SK-N-MC (cell line): ENCODE measurements around the gene OR7C1.

Experiments
- DNase-seq: peaks from one replicate; pipeline ENCODE4 v3.0.0-alpha.2; 2011; ENCODE audit warnings: low read depth, low spot score
- H3K27ac ChIP-seq: fragments of 200-600 bp; sonication (generic); 2 replicates; pipeline ENCODE4 v1.5.1; 2016; ENCODE audit warnings: mixed run types
- H3K36me3 ChIP-seq: fragments of 200-600 bp; sonication (generic); 2 replicates; pipeline ENCODE4 v1.6.1; 2017; ENCODE audit warnings: antibody characterized with exemption, low read length, mixed read lengths; ENCODE audit not compliant: insufficient read depth
- H3K4me3 ChIP-seq: fragments of 200-600 bp; sonication (generic); 2 replicates; pipeline ENCODE4 v1.5.1; 2016
- H3K9ac ChIP-seq: fragments of 200-600 bp; sonication (generic); 2 replicates; pipeline ENCODE4 v1.8.0; 2017; ENCODE audit warnings: mixed run types, mixed read lengths; ENCODE audit not compliant: insufficient read length
- H3K9me3 ChIP-seq: fragments of 200-600 bp; sonication (generic); 2 replicates; pipeline ENCODE4 v1.6.1; 2017; ENCODE audit warnings: low read depth, mild to moderate bottlenecking, antibody characterized with exemption, low read length, moderate library complexity, mixed read lengths
- EZH2 ChIP-seq: fragments of 200-600 bp; sonication (generic); IDR thresholded peaks from one replicate; pipeline ENCODE4 v1.6.1; 2017; ENCODE audit warnings: antibody characterized with exemption
- FOXP2 ChIP-seq: optimal IDR thresholded peaks from 2 replicates; pipeline ENCODE3; 2011; ENCODE audit warnings: mild to moderate bottlenecking, moderate library complexity; ENCODE audit not compliant: insufficient read depth; ENCODE audit errors: extremely low read length, control extremely low read depth
- POLR2AphosphoS5 ChIP-seq: IDR thresholded peaks from 2 replicates; pipeline ENCODE4 v1.6.1; 2012; ENCODE audit warnings: mild to moderate bottlenecking, low read depth, low read length, borderline replicate concordance

OR7C1 gene

DNA sequence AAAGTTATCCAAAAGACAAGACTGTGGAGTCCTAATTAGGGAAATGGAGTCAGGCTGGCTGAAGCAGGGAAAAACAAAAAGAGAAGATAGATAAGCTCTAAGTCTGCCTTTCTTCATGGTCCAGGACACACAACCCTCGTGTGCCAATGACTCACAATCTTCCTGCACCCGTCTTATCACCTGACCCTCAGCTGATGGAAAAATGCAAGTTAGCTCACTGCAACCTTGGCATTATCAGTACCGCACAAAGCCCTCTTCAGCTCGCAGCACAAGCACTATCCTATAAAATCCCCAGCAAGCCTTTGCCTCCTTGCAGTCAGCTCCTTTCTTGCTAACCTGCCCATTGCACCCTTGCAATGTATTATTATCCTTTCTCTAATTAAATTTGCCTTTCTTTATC, 4.3 kb downstream of the OR7C1 start:
- DNase-seq: no peak
- no peak overlapping the region for H3K27ac ChIP-seq

DNA sequence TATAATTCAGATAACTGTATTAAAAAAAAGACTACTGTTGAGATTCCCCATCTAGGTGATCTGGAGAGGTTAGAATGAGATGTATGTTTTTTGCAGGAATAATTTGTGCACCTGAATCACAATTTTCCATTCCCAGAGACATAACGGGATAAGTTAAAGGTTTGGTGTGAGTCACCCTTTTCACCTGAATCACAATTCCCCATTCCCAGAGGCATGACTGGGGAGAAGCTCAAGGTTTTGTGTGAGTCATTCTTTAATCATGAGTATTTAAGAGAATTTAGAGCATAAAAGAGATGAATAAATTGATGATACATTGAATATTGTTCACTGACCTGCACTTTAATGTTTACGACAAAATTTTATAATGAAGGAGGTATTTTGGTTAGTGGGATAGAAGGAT, 9.0 kb downstream of the OR7C1 start:
- H3K9me3 ChIP-seq: no peaks in the 10 kb centered on the region
- H3K4me3 ChIP-seq: no peak overlapping the region
- no peak overlapping the region for H3K9ac ChIP-seq
- H3K27ac ChIP-seq: no peak overlapping the region
- DNase-seq: no peak
- H3K36me3 ChIP-seq: no peaks in the 10 kb centered on the region
- TF ChIP-seq EZH2 (no peak), FOXP2 (no peak), POLR2AphosphoS5 (no peak)

More for the DNA sequence above, 4.3 kb downstream of the OR7C1 start:
- TF ChIP-seq POLR2AphosphoS5 (no peak), EZH2 (no peak), FOXP2 (no peak)
- H3K9me3 ChIP-seq: no peaks in the 10 kb centered on the region
- no peaks in the 10 kb centered on the region for H3K36me3 ChIP-seq
- no peak overlapping the region for H3K4me3 ChIP-seq
- no peak overlapping the region for H3K9ac ChIP-seq

DNA sequence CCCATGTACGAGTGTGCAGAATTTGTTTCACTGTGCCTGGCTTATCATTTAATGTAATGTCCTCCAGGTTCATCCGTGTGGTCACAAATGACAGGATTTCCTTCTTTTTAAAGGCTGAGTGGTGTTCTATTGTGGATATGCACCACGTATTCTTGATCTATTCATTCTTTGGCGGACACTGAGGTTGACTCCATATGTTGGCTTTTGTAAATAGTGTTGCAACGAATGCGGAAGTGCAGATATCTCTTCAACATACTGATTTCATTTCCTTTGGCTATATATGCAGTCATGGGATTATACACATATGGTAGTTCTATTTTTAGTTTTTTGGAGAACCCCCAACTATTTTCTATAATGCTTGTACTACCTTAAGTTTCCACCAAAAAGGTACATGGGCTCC, 13.0 kb downstream of the OR7C1 start:
- H3K4me3 ChIP-seq: peak overlapping the region; percentile 29
- no peak overlapping the region; the same call in none of the 2 replicates for H3K27ac ChIP-seq
- no peaks in the 10 kb centered on the region for H3K36me3 ChIP-seq
- no peak overlapping the region for H3K9ac ChIP-seq
- no peak for TF ChIP-seq EZH2
- TF ChIP-seq POLR2AphosphoS5: no peak
- TF ChIP-seq FOXP2: no peak
- DNase-seq: no peak
- H3K9me3 ChIP-seq: no peaks in the 10 kb centered on the region

DNA sequence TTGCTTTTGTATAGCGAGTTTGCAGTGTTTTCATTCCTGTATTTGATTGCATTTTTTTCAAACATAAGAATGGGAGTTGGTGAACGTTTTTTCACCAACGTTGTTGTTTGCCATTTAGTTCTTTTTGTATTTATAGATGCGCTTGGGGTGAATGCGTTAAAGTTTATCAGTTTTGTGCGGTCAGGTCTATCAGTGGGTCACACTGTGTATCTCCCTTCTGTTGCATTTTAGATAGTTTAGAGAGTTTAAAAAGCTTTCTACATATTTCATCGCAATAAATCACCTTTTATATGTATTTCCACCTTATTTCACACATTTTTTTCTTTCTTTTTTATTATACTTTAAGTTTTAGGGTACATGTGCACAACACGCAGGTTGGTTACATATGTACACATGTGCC, 16.4 kb downstream of the OR7C1 start:
- Histone ChIP-seq H3K27ac (no peak overlapping the region), H3K4me3 (no peak overlapping the region), H3K9me3 (no peaks in the 10 kb centered on the region), H3K9ac (no peak overlapping the region), H3K36me3 (no peaks in the 10 kb centered on the region)
- no peak for DNase-seq
- no peak for TF ChIP-seq FOXP2
- TF ChIP-seq POLR2AphosphoS5: no peak
- TF ChIP-seq EZH2: no peak

DNA sequence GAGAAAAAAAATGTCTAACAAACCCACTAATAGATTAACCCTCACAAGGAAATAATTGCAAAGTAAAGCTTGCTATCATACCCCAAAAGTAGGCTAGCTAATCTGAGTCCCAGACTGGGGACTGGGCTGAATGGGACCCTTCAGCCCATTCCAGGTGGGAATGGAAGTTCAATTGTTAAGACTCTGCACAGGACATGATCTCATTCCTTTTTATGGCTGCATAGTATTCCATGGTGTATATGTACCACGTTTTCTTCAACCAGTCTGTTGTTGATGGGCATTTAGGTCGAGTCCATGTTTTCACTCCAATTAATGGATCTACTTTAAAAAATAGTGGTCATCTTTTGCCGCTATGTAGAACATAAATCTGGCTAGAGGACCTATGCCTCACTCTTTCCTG, 17.9 kb downstream of the OR7C1 start:
- TF ChIP-seq FOXP2 (no peak), POLR2AphosphoS5 (no peak)
- Histone ChIP-seq H3K9ac (no peak overlapping the region), H3K9me3 (no peaks in the 10 kb centered on the region)

DNA sequence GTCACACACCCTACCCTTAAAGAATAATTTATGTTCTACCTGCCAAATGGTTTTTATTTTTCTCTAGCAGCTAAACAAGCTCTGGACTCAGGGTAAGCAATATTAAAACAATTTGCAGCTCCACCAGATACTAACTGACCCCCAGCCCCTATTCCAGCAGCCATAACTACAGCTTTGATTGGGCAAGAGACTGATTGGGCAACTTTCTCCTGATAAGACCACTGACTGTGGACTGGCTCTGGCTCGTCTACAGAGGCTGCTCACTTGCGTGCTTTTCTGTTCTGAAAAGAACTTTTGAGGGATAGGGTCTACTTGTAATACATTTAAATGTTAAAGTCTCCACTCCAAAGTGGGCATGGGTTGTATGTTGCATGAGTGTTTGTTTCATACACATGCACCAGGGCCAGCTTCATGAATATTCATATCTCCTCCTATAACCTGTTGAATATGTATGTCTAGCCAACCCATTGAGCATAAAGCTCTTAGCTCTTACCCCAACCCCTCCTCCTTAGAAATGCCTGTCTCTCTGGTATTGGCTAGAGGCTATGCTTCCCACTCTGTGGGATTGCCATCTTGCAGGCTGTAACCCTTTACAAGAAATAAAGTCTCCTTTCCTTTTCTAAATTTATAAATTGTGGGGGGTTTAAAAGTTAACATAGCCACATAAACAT, 19.9 kb downstream of the OR7C1 start:
- H3K36me3 ChIP-seq: no peaks in the 10 kb centered on the region
- no peak overlapping the region for H3K9ac ChIP-seq
- H3K4me3 ChIP-seq: no peak overlapping the region
- no peaks in the 10 kb centered on the region for H3K9me3 ChIP-seq
- no peak for TF ChIP-seq EZH2
- no peak for TF ChIP-seq POLR2AphosphoS5
- TF ChIP-seq FOXP2: no peak
- peak overlapping the region; percentile 76 for H3K27ac ChIP-seq
- DNase-seq: peak; percentile 64

More for the DNA sequence above, 17.9 kb downstream of the OR7C1 start:
- H3K36me3 ChIP-seq: no peaks in the 10 kb centered on the region
- H3K4me3 ChIP-seq: no peak overlapping the region
- DNase-seq: no peak
- H3K27ac ChIP-seq: no peak overlapping the region

DNA sequence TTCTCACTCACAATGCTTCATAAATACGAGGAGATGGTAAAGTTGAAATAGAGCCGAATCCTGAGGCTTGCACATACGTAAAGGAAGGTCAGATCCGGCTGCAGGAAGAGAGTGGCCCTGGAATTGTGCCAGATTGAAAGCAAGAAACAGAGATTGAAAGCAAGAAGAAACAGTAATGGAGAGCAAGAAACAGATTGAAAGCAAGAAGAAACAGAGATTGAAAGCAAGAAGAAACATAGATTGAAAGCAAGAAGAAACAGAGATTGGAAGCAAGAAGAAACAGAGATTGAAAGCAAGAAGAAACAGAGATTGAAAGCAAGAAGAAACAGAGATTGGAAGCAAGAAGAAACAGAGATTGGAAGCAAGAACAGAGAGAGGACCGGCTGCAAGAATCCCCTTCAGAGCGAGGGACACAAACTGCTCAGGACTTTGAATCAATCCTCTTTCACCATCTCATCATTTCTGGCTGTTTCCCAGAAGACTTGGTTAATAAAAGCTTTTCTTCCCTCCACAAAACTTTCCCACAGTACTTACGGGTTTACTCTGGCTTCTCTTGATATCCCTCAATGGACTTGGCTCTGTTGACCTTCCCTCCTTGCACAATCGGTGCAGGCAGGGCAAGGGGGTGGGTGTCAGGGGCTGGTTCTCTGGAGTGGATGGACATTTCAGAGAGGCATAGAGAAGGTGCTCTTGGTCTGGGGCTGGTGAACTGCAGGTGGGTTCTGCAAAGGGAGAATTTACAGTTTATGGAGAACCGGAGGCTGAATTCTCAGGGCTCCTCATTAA, 25.5 kb downstream of the OR7C1 start:
- Histone ChIP-seq H3K4me3 (peak overlapping the region; percentile 56), H3K9ac (peak overlapping the region; percentile 49), H3K36me3 (no peaks in the 10 kb centered on the region)

DNA sequence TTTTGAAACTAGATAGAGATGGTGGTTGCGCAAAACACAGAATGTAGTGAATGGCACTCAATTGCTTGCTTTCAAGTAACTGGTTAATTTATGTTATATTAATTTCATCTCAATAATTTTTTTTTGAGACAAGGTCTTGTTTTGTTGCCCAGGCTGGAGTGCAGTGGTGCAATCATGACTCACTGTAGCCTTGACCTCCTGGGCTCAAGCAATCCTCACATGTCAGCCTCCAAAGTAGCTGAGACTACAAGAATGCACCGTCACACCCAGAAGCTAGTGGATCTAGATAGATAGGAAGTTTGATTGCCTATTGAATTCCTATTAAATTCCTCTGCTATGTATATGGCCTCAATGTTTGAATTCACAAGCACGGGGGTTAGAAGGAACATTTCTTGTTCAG, 30.2 kb downstream of the OR7C1 start:
- H3K9ac ChIP-seq: no peak overlapping the region
- no peak for DNase-seq
- H3K9me3 ChIP-seq: no peaks in the 10 kb centered on the region
- H3K27ac ChIP-seq: peak overlapping the region; percentile 6; the same call in 1 of the 2 replicates
- no peaks in the 10 kb centered on the region for H3K36me3 ChIP-seq
- TF ChIP-seq POLR2AphosphoS5: no peak
- TF ChIP-seq FOXP2: no peak
- no peak for TF ChIP-seq EZH2
- no peak overlapping the region for H3K4me3 ChIP-seq

More for the DNA sequence above, 25.5 kb downstream of the OR7C1 start:
- TF ChIP-seq POLR2AphosphoS5: no peak
- TF ChIP-seq EZH2: no peak
- TF ChIP-seq FOXP2: no peak
- no peak for DNase-seq
- H3K9me3 ChIP-seq: no peaks in the 10 kb centered on the region
- peak overlapping the region; percentile 78 for H3K27ac ChIP-seq

DNA sequence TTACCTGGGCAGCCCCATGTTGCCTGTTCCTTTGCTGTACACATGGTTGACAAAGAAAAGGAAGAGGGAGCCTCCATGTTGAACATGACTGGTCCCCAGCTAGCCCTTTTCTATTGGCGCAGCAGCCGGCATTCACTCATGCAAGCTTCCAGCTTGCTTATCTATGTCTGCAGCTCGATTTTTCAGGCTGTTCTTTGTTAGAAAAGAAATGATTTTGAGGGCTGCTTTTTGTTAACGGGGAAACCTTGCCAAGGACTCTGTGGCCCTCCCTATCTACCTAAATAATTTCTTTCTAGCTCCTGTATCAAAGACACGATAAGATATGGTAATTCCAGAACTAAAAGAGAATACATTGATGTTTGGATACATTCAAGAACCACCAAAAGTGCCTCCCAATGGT, 36.2 kb downstream of the OR7C1 start:
- Histone ChIP-seq H3K9me3 (no peaks in the 10 kb centered on the region), H3K9ac (no peak overlapping the region), H3K36me3 (no peaks in the 10 kb centered on the region), H3K4me3 (no peak overlapping the region), H3K27ac (no peak overlapping the region)
- no peak for DNase-seq
- TF ChIP-seq FOXP2: no peak
- no peak for TF ChIP-seq POLR2AphosphoS5
- no peak for TF ChIP-seq EZH2
